22Rv1 (cell line): ENCODE results near the gene CELF2.

ENCODE experiments used
- CTCF ChIP-seq: fragments of 450-650 bp; IDR thresholded peaks from 2 replicates; pipeline ENCODE4 v1.5.1; 2017; ENCODE audit warnings: mild to moderate bottlenecking
- ZFX ChIP-seq: fragments of 450-650 bp; IDR thresholded peaks from 2 replicates; pipeline ENCODE4 v1.6.1; 2017; ENCODE audit warnings: antibody characterized with exemption, borderline replicate concordance

GRCh38 chr10:11335167-11335652 lies 317.5 kb downstream of the CELF2 start:
- no peak for TF ChIP-seq CTCF
- no peak for TF ChIP-seq ZFX
